Measurements from ENCODE around the gene ARFGAP1. TPM values are rescaled to one million over a fixed set of nuclear protein-coding genes. Genes with fewer than 3 reads are reported as not detected.

Gene ARFGAP1
- total RNA-seq, 3 donors from 2014 or later (not counting 1 experiment from before 2014, with no cell fraction given): 118 to 138 (median 127) TPM

DNA sequence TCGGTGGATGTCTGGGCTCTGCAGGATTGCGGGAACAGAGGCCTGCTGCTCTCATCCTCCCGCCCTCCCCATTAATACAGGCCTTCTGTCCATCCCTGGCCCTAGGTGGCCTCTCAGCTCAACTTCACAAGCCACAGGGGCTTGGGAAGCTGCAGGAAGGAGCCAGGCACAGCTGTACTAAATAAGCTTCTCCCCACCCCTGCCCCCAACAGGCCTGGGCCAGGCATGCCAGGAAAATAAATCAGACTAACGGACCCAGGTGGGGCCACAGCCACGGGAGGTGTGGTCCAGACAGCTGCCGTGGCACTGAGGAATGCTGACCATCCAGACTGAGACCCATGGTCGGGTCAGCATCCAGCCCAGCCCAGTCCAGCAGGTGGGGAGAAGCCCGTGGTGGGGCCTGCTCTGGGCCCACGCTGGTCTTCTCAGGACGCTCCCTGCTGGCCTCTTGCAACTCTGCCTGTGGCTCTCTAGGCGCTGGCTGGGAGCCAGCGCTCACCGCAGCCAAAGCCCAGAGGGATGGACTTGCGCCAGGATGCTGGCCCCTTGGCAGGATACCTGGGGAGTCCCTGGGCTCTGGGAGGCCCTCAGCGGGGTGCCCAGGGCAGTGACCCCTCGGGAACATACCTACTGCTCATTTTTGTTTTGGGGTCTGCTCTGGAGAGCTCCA lies 48.1 kb upstream of the ARFGAP1 start:
- H3K27me3 Mint-ChIP-seq (ENCODE audit: low read depth in 2 of 2): peaks cover 8 to 17% of the 10 kb centered on the region in 2 donors
- no peaks in the 10 kb centered on the region for H3K9me3 Mint-ChIP-seq
- no peak overlapping the region for H3K27ac Mint-ChIP-seq
- Histone ChIP-seq H3K36me3 (ENCODE audit: control insufficient read depth, insufficient read depth, low read length) (no peaks in the 10 kb centered on the region), H3K9me3 (ENCODE audit: control insufficient read depth, insufficient read depth, low read length) (no peaks in the 10 kb centered on the region), H3K27me3 (ENCODE audit: control insufficient read depth, insufficient read depth, low read length) (peaks cover 8% of the 10 kb centered on the region), H3K4me1 (ENCODE audit: control insufficient read depth, insufficient read depth, low read length) (no peaks in the 10 kb centered on the region), H3K27ac (ENCODE audit: low read length) (no peak overlapping the region), H3K4me3 (ENCODE audit: low read length) (no peak overlapping the region)
- DNase-seq (no peak), ATAC-seq (no peak)
- no peaks in the 10 kb centered on the region for H3K4me1 Mint-ChIP-seq
- intact Hi-C loops (cut with micrococcal nuclease): no loop called here
- 49% methylated on average over 16 of the region's 16 CpGs for WGBS (ENCODE audit: insufficient coverage)
- no peaks in the 10 kb centered on the region for H3K36me3 Mint-ChIP-seq
- H3K4me3 Mint-ChIP-seq: no peak overlapping the region
- TF ChIP-seq, protein P1, sequence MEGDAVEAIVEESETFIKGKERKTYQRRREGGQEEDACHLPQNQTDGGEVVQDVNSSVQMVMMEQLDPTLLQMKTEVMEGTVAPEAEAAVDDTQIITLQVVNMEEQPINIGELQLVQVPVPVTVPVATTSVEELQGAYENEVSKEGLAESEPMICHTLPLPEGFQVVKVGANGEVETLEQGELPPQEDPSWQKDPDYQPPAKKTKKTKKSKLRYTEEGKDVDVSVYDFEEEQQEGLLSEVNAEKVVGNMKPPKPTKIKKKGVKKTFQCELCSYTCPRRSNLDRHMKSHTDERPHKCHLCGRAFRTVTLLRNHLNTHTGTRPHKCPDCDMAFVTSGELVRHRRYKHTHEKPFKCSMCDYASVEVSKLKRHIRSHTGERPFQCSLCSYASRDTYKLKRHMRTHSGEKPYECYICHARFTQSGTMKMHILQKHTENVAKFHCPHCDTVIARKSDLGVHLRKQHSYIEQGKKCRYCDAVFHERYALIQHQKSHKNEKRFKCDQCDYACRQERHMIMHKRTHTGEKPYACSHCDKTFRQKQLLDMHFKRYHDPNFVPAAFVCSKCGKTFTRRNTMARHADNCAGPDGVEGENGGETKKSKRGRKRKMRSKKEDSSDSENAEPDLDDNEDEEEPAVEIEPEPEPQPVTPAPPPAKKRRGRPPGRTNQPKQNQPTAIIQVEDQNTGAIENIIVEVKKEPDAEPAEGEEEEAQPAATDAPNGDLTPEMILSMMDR (IDR thresholded peaks at IDR 0.05): no peak

DNA sequence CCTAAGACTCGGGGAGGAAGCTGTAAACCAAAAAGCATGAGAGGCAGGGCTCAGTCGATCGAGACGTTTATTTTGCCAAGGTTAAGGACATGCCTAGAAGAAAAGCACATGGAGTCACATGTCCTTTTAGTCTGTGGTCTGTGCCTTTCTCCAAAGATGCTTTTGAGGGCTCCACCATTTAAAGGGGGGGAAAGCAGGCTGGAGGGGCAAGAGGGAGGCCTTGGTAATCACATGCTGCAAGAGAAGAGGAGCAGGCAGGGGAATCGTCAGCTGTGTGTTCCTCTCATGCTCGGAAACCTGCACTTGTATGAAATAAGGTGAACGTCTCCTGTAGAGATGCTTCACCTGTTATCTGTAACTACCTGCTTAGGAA lies 47.5 kb upstream of the ARFGAP1 start:
- Mint-ChIP-seq H3K4me3 (no peak overlapping the region), H3K4me1 (no peaks in the 10 kb centered on the region), H3K36me3 (no peaks in the 10 kb centered on the region), H3K27me3 (ENCODE audit: low read depth in 2 of 2) (peaks cover 13 to 20% of the 10 kb centered on the region in 2 donors), H3K9me3 (no peaks in the 10 kb centered on the region), H3K27ac (no peak overlapping the region)
- H3K4me3 ChIP-seq (ENCODE audit: low read length): no peak overlapping the region
- ATAC-seq: no peak
- intact Hi-C loops (cut with micrococcal nuclease): no loop called here
- no peak for DNase-seq
- no peak overlapping the region for H3K27ac ChIP-seq (ENCODE audit: low read length)
- no peaks in the 10 kb centered on the region for H3K9me3 ChIP-seq (ENCODE audit: control insufficient read depth, insufficient read depth, low read length)
- H3K27me3 ChIP-seq (ENCODE audit: control insufficient read depth, insufficient read depth, low read length): peaks cover 10% of the 10 kb centered on the region
- H3K4me1 ChIP-seq (ENCODE audit: control insufficient read depth, insufficient read depth, low read length): no peaks in the 10 kb centered on the region
- H3K36me3 ChIP-seq (ENCODE audit: control insufficient read depth, insufficient read depth, low read length): no peaks in the 10 kb centered on the region
- 44% methylated on average over 7 of the region's 7 CpGs for WGBS (ENCODE audit: insufficient coverage)
- TF ChIP-seq, protein P1 (IDR thresholded peaks at IDR 0.05): no peak

DNA sequence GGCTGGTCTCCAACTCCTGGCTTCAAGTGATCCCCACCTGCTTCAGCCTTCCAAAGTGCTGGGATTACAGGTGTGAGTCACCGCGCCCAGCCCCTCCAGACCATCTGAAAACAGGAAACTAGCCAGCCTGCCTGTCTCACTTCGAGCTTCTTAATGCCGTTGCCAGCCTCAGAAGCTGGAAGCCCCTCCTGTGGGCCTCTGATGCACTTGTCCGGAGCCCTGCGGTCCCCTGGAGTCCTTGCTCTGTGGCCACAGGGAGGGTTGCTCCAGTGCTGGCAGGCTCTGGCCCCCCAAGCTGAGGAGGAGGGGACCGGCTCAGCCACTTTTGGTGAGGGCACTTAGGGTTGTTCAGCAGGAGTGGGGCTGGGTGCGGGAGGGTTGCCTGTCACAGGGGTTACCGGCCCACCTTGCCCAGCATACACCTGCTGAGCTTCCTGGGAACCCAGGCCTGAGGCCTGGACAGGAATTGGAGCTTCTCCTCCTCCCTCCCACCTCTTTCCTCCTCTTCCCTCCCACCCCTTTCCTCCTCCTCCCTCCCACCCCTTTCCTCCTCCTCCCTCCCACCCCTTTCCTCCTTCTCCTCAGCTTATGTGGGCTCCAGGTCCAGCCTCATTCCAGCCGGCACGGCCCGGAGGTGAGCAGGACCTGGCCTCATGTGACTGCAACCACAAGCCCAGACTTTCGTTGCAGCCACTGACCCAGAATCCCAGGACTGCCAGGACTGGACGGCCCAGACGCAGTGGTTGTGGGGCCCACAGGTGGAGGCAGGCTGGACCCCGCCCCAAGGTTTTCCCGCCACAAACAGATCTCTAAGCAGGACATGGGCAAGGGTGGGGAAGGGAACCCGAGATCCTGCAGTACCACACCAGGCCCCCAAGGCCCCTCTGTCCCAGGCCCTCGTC lies 46.3 kb upstream of the ARFGAP1 start:
- Histone ChIP-seq H3K27ac (ENCODE audit: low read length) (no peak overlapping the region), H3K9me3 (ENCODE audit: control insufficient read depth, insufficient read depth, low read length) (no peaks in the 10 kb centered on the region), H3K27me3 (ENCODE audit: control insufficient read depth, insufficient read depth, low read length) (peaks cover 13% of the 10 kb centered on the region), H3K4me1 (ENCODE audit: control insufficient read depth, insufficient read depth, low read length) (no peaks in the 10 kb centered on the region), H3K4me3 (ENCODE audit: low read length) (no peak overlapping the region), H3K36me3 (ENCODE audit: control insufficient read depth, insufficient read depth, low read length) (no peaks in the 10 kb centered on the region)
- H3K9me3 Mint-ChIP-seq: no peaks in the 10 kb centered on the region
- H3K27me3 Mint-ChIP-seq (ENCODE audit: low read depth in 2 of 2): peaks cover 18 to 22% of the 10 kb centered on the region in 2 donors
- DNase-seq: no peak
- no peak overlapping the region for H3K4me3 Mint-ChIP-seq
- H3K4me1 Mint-ChIP-seq: no peaks in the 10 kb centered on the region
- no peak overlapping the region for H3K27ac Mint-ChIP-seq
- H3K36me3 Mint-ChIP-seq: no peaks in the 10 kb centered on the region
- TF ChIP-seq, protein P1 (IDR thresholded peaks at IDR 0.05): no peak
- intact Hi-C loops (cut with micrococcal nuclease): no loop called here
- ATAC-seq: no peak
- 89% methylated on average over 19 of the region's 19 CpGs for WGBS (ENCODE audit: insufficient coverage)
